ENCODE data around the gene PLSCR4. TPM values are rescaled to one million over a fixed set of nuclear protein-coding genes. Genes with fewer than 3 reads are reported as not detected.

Gene PLSCR4
- total and polyA plus RNA-seq, 4 donors: 19.5 to 56.4 (median 34.9) TPM

DNA sequence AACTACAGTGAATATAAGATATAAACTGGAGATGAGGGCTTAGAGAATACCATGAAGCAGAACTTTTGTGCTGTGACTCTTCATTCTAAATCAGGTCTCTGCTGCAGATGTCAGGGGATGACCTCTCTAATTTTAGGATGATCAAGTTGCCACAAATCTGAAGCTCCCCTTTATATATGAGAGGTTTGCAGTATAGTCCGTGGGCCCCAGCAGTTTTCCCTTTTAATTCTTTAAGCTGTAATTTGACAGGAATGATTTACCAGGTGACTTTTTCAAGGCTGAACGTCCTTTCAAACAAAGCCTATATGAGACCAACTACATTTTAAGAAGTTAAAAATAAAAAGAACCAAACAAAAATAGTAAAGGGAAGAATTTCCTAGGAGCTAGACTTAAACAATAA is 85.0 kb downstream of the PLSCR4 start:
- no peak overlapping the region for H3K9ac ChIP-seq (ENCODE audit: low read depth in 1 of 2, low read length in 2 of 2)
- DNase-seq (ENCODE audit: low spot score): no peak

DNA sequence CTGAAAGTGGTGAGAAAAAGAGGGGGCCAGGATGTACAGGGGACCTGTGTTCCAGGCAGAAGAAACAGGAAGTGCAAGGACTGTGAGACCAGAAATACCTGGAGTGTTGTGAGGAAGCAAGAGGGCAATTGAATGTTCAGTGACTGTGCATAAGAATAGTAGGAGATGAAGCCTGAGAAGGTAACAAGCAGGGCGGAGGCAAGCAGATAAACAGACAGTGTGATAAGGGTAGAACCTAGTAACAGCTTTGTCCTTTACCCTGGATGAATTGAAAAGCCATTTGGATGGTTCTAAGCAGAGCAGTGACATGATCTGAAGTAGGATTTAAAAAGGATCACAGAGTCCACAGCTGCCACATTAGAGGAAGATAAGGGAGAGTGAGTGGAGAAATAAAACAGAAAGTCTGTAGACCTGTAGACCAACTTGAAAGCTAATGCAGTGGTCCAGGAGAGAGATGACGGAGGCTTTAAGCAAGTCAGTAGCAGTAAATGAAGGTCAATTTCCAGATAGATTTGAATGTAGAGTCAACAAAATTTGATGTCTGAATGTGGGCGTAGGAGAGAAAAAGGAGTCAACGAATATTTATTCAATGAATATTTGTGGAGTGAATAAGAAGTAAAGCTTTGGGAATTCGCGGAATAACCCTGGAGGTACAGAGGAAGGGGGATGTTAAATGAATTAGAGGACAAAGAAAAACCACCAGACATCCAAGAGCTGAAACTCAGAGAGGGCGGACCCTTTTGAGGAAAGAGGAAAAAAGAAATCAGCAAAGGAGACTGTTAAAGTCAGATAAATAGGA is 85.7 kb downstream of the PLSCR4 start:
- Histone ChIP-seq H3K9me3 (ENCODE audit: control insufficient read depth in 4 of 4, low read length in 3 of 4) (no peaks in the 10 kb centered on the region), H3K4me1 (ENCODE audit: control insufficient read depth in 4 of 4, insufficient read depth in 4 of 4, low read length in 3 of 4) (peaks cover 3 to 45% (median 11%) of the 10 kb centered on the region in 4 donors), H3K36me3 (ENCODE audit: control insufficient read depth in 4 of 4, insufficient read depth in 3 of 4, low read depth in 1 of 4, low read length in 3 of 4) (no peaks in the 10 kb centered on the region), H3K27ac (ENCODE audit: low read depth in 1 of 2, low read length in 2 of 2) (peak overlapping the region in 1 of 2 donors; percentile 63), H3K27me3 (ENCODE audit: control insufficient read depth in 4 of 4, insufficient read depth in 4 of 4, low read length in 3 of 4) (no peaks in the 10 kb centered on the region), H3K4me3 (ENCODE audit: low read depth in 1 of 3, low read length in 3 of 3) (no peak overlapping the region), H3K9ac (ENCODE audit: low read depth in 1 of 2, low read length in 2 of 2) (no peak overlapping the region)
- TF ChIP-seq HNF4A (conservative IDR thresholded peaks at IDR 0.05) (no peak), HNF4G (IDR thresholded peaks at IDR 0.05) (no peak), FOXA1 (IDR thresholded peaks at IDR 0.05) (no peak), TAF1 (conservative IDR thresholded peaks at IDR 0.05) (no peak)
- DNase-seq (ENCODE audit: low spot score): no peak
- 94% methylated on average over 7 of the region's 7 CpGs for WGBS

More for the DNA sequence above, 85.0 kb downstream of the PLSCR4 start:
- H3K36me3 ChIP-seq (ENCODE audit: control insufficient read depth in 4 of 4, insufficient read depth in 3 of 4, low read depth in 1 of 4, low read length in 3 of 4): no peaks in the 10 kb centered on the region
- H3K27me3 ChIP-seq (ENCODE audit: control insufficient read depth in 4 of 4, insufficient read depth in 4 of 4, low read length in 3 of 4): no peaks in the 10 kb centered on the region
- WGBS: 80% methylated on average over 2 of the region's 2 CpGs
- no peaks in the 10 kb centered on the region for H3K9me3 ChIP-seq (ENCODE audit: control insufficient read depth in 4 of 4, low read length in 3 of 4)
- TF ChIP-seq EGR1 (IDR thresholded peaks at IDR 0.05; ENCODE audit: low read depth in 2 of 2): no peak
- TF ChIP-seq, protein P1, sequence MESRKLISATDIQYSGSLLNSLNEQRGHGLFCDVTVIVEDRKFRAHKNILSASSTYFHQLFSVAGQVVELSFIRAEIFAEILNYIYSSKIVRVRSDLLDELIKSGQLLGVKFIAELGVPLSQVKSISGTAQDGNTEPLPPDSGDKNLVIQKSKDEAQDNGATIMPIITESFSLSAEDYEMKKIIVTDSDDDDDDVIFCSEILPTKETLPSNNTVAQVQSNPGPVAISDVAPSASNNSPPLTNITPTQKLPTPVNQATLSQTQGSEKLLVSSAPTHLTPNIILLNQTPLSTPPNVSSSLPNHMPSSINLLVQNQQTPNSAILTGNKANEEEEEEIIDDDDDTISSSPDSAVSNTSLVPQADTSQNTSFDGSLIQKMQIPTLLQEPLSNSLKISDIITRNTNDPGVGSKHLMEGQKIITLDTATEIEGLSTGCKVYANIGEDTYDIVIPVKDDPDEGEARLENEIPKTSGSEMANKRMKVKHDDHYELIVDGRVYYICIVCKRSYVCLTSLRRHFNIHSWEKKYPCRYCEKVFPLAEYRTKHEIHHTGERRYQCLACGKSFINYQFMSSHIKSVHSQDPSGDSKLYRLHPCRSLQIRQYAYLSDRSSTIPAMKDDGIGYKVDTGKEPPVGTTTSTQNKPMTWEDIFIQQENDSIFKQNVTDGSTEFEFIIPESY (IDR thresholded peaks at IDR 0.05): no peak
- peaks cover 3 to 45% (median 11%) of the 10 kb centered on the region in 4 donors for H3K4me1 ChIP-seq (ENCODE audit: control insufficient read depth in 4 of 4, insufficient read depth in 4 of 4, low read length in 3 of 4)
- H3K27ac ChIP-seq (ENCODE audit: low read depth in 1 of 2, low read length in 2 of 2): peak overlapping the region; percentile 40 to 63
- no peak overlapping the region for H3K4me3 ChIP-seq (ENCODE audit: low read depth in 1 of 3, low read length in 3 of 3)

DNA sequence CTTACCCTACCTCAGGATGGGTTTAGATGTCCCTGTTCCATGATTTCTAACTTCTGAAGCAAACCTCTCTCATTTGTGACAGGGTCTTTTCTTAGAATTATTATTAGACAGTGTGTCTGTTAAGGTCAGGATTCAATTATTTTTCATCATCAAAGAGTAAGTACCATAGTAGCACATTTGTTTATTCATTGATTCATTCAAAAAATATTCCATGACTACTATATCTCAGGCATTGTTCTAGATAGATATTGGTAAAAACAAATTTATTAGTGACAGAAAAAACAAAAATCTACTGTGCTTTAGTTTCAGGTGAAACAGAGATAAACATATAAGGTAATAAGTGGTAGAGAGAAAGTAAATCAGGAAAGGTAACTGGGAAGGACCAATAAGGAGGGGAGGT is 86.4 kb downstream of the PLSCR4 start:
- peak overlapping the region in 1 of 2 donors; percentile 97 for H3K27ac ChIP-seq (ENCODE audit: low read depth in 1 of 2, low read length in 2 of 2)
- no peaks in the 10 kb centered on the region for H3K9me3 ChIP-seq (ENCODE audit: control insufficient read depth in 4 of 4, low read length in 3 of 4)
- DNase-seq (ENCODE audit: low spot score): no peak
- TF ChIP-seq HNF4G (IDR thresholded peaks at IDR 0.05) (no peak), YY1 (IDR thresholded peaks at IDR 0.05) (no peak), RXRA (IDR thresholded peaks at IDR 0.05) (no peak), NR2F2 (IDR thresholded peaks at IDR 0.05) (no peak), EGR1 (IDR thresholded peaks at IDR 0.05; ENCODE audit: low read depth in 2 of 2) (no peak), HNF4A (conservative IDR thresholded peaks at IDR 0.05) (no peak)
- TF ChIP-seq, protein P1 (IDR thresholded peaks at IDR 0.05): no peak
- TF ChIP-seq, protein P2, sequence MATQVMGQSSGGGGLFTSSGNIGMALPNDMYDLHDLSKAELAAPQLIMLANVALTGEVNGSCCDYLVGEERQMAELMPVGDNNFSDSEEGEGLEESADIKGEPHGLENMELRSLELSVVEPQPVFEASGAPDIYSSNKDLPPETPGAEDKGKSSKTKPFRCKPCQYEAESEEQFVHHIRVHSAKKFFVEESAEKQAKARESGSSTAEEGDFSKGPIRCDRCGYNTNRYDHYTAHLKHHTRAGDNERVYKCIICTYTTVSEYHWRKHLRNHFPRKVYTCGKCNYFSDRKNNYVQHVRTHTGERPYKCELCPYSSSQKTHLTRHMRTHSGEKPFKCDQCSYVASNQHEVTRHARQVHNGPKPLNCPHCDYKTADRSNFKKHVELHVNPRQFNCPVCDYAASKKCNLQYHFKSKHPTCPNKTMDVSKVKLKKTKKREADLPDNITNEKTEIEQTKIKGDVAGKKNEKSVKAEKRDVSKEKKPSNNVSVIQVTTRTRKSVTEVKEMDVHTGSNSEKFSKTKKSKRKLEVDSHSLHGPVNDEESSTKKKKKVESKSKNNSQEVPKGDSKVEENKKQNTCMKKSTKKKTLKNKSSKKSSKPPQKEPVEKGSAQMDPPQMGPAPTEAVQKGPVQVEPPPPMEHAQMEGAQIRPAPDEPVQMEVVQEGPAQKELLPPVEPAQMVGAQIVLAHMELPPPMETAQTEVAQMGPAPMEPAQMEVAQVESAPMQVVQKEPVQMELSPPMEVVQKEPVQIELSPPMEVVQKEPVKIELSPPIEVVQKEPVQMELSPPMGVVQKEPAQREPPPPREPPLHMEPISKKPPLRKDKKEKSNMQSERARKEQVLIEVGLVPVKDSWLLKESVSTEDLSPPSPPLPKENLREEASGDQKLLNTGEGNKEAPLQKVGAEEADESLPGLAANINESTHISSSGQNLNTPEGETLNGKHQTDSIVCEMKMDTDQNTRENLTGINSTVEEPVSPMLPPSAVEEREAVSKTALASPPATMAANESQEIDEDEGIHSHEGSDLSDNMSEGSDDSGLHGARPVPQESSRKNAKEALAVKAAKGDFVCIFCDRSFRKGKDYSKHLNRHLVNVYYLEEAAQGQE (IDR thresholded peaks at IDR 0.05): no peak
- TF ChIP-seq, protein P3, sequence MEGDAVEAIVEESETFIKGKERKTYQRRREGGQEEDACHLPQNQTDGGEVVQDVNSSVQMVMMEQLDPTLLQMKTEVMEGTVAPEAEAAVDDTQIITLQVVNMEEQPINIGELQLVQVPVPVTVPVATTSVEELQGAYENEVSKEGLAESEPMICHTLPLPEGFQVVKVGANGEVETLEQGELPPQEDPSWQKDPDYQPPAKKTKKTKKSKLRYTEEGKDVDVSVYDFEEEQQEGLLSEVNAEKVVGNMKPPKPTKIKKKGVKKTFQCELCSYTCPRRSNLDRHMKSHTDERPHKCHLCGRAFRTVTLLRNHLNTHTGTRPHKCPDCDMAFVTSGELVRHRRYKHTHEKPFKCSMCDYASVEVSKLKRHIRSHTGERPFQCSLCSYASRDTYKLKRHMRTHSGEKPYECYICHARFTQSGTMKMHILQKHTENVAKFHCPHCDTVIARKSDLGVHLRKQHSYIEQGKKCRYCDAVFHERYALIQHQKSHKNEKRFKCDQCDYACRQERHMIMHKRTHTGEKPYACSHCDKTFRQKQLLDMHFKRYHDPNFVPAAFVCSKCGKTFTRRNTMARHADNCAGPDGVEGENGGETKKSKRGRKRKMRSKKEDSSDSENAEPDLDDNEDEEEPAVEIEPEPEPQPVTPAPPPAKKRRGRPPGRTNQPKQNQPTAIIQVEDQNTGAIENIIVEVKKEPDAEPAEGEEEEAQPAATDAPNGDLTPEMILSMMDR (IDR thresholded peaks at IDR 0.05; ENCODE audit: low read depth, low read length, missing input control): no peak
- H3K36me3 ChIP-seq (ENCODE audit: control insufficient read depth in 4 of 4, insufficient read depth in 3 of 4, low read depth in 1 of 4, low read length in 3 of 4): no peaks in the 10 kb centered on the region
- H3K4me1 ChIP-seq (ENCODE audit: control insufficient read depth in 4 of 4, insufficient read depth in 4 of 4, low read length in 3 of 4): peaks cover 3 to 48% (median 11%) of the 10 kb centered on the region in 4 donors
- no peak overlapping the region for H3K4me3 ChIP-seq (ENCODE audit: low read depth in 1 of 3, low read length in 3 of 3)
- no peak overlapping the region for H3K9ac ChIP-seq (ENCODE audit: low read depth in 1 of 2, low read length in 2 of 2)
- H3K27me3 ChIP-seq (ENCODE audit: control insufficient read depth in 4 of 4, insufficient read depth in 4 of 4, low read length in 3 of 4): no peaks in the 10 kb centered on the region
